ENCODE measurements around the gene MAP3K1.
"Not testable (repeated sequence)": the region's sequence is repeated elsewhere in the genome, so short reads cannot be mapped to it uniquely, and the experiment has no call there.

The MAP3K1 gene

DNA sequence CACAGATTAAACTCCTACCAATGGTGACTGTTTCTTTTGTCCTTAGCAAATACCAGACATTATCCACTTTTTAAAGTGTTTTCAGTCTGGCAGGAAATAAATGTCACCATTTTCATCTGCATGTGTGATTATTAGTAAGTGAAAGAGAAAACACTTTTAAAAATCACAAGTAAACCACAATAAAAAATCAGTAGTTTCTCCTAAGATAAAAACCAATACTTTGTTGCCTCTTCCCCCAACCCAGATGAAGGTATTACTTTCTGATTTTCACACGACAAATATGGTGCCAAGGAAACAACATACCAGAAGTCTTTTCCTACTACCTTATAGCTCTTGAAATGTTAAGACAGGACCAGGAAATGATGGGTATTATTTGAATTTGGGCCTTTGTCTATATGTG is 11.5 kb upstream of the MAP3K1 start:
- no peaks in the 10 kb centered on the region for H3K36me3 Mint-ChIP-seq
- no peaks in the 10 kb centered on the region for H3K9me3 Mint-ChIP-seq
- no peak for ATAC-seq (ENCODE audit: low read depth)
- no peak for DNase-seq (ENCODE audit: low spot score in 2 of 2)
- no peak overlapping the region for H3K27ac Mint-ChIP-seq
- H3K27me3 Mint-ChIP-seq, result no peaks in the 10 kb centered on the region
- peaks cover 7% of the 10 kb centered on the region for H3K4me1 Mint-ChIP-seq
- no peak overlapping the region for H3K4me3 Mint-ChIP-seq

DNA sequence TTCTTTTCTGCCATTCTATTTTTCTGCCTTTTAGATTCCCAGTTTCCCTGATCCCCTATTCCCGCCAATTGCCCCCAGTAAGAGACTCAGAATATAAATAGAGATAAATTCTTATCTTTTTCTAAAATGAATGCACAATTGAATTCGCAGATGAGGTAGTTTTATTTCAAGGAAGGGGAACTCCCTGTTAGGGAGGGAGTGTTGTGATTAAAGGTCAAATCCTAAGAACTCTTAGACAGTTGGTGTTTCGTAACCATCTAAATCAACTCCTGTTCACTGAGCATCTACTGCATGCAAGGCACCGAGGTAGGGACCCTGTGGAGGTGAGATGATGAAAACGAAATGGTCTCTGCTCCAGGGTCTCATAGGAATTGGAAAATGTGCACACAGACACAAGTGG is 7.7 kb upstream of the MAP3K1 start:
- Mint-ChIP-seq H3K36me3 (no peaks in the 10 kb centered on the region), H3K4me3 (no peak overlapping the region)

DNA sequence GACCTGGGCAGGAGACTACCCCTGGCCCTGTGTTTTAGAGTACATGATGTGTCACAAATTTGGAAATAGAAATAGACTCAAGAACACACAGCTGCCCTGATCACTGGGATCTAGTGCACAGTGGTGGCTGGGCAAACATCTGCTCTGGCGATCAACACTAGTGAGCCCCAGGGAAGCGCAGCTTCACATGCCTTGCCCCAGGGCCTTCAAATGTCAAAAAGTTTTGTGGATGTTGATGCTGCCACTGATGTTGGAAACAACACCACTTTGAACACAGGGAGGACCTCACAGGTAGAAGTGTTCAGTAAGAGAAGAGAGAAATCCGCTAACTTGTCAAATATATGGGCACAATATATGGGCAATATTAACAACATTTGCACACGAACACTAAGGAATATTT is 7.1 kb upstream of the MAP3K1 start:
- no peak for DNase-seq (ENCODE audit: low spot score in 2 of 2)
- Mint-ChIP-seq H3K9me3 (peaks cover 3% of the 10 kb centered on the region), H3K4me1 (peaks cover 17% of the 10 kb centered on the region), H3K36me3 (no peaks in the 10 kb centered on the region), H3K27me3 (no peaks in the 10 kb centered on the region), H3K27ac (no peak overlapping the region), H3K4me3 (no peak overlapping the region)
- no peak for ATAC-seq (ENCODE audit: low read depth)

More for the DNA sequence above, 7.7 kb upstream of the MAP3K1 start:
- DNase-seq (ENCODE audit: low spot score in 2 of 2) (no peak), ATAC-seq (ENCODE audit: low read depth) (no peak)
- peak overlapping the region; percentile 12 for H3K27ac Mint-ChIP-seq
- H3K9me3 Mint-ChIP-seq, result peaks cover 3% of the 10 kb centered on the region
- H3K27me3 Mint-ChIP-seq, result no peaks in the 10 kb centered on the region
- peaks cover 13% of the 10 kb centered on the region for H3K4me1 Mint-ChIP-seq

DNA sequence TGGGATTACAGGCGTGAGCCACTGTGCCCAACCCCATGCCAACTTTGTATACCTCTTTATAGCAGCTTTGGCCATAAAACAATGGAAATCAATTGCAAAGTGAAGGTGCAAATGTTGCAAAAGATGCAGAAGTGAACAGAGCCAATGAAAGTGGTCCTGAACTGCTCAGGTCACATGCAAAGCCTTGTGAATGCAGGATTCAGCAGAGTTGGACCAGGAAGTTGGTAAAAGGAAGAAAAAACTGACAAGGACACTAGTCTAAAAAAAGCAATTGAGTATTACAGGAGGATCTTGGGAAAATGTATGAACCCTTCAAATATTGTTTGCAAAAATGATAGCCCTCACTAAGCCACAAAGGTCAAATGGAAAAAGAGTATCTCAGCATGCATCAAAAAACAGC is 4.5 kb upstream of the MAP3K1 start:
- Mint-ChIP-seq H3K27me3 (no peaks in the 10 kb centered on the region), H3K36me3 (no peaks in the 10 kb centered on the region), H3K4me1 (peaks cover 26% of the 10 kb centered on the region), H3K27ac (no peak overlapping the region), H3K9me3 (peaks cover 3% of the 10 kb centered on the region), H3K4me3 (no peak overlapping the region)
- DNase-seq (ENCODE audit: low spot score in 2 of 2) (no peak), ATAC-seq (ENCODE audit: low read depth) (no peak)

DNA sequence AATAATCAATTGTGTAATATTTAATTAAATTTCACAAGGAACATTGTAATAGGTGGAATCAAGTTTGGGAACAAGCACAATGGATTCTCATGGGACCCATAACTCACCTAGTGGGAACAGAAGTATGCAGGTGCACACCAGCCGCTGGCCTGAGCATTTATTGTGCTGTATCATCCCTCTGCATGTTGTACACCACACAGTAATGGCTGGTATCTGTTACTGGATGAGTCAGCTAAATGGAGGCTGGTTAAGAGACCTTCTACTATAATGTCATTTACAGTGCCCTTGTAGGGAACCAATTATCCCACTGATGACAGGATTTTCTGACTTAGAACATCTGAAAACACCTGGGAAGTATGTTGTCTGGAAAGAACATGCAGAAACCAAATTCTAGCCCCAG is 3.2 kb upstream of the MAP3K1 start:
- DNase-seq (ENCODE audit: low spot score in 2 of 2), result no peak
- no peak overlapping the region for H3K27ac Mint-ChIP-seq
- no peaks in the 10 kb centered on the region for H3K27me3 Mint-ChIP-seq
- peaks cover 1% of the 10 kb centered on the region for H3K36me3 Mint-ChIP-seq
- H3K9me3 Mint-ChIP-seq, result peaks cover 3% of the 10 kb centered on the region
- H3K4me3 Mint-ChIP-seq, result no peak overlapping the region
- ATAC-seq (ENCODE audit: low read depth), result no peak
- peaks cover 26% of the 10 kb centered on the region for H3K4me1 Mint-ChIP-seq

DNA sequence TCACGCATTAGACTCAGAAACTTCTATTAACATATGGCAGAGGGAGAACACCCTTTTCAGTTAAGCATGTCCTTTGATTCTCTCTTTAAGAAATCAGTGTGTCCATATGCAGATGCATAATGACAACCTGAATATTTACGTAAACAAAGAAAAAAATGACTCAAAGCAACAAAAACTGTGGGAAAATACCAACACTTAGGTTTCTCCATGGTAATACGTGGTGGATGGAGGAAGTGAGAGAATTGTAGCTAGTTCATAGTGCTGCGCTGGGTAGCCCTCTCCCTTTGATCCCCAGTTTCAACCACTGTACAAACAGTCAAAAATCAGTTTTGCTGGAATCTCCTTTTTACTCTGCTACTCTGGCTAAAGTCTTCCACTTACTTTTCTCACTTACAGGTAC is 2.0 kb upstream of the MAP3K1 start:
- DNase-seq (ENCODE audit: low spot score in 2 of 2), result no peak
- Mint-ChIP-seq H3K9me3 (peaks cover 3% of the 10 kb centered on the region), H3K27me3 (no peaks in the 10 kb centered on the region), H3K4me1 (peaks cover 26% of the 10 kb centered on the region), H3K27ac (peak overlapping the region; percentile 98), H3K36me3 (peaks cover 4% of the 10 kb centered on the region), H3K4me3 (peak overlapping the region; percentile 18)
- no peak for ATAC-seq (ENCODE audit: low read depth)

DNA sequence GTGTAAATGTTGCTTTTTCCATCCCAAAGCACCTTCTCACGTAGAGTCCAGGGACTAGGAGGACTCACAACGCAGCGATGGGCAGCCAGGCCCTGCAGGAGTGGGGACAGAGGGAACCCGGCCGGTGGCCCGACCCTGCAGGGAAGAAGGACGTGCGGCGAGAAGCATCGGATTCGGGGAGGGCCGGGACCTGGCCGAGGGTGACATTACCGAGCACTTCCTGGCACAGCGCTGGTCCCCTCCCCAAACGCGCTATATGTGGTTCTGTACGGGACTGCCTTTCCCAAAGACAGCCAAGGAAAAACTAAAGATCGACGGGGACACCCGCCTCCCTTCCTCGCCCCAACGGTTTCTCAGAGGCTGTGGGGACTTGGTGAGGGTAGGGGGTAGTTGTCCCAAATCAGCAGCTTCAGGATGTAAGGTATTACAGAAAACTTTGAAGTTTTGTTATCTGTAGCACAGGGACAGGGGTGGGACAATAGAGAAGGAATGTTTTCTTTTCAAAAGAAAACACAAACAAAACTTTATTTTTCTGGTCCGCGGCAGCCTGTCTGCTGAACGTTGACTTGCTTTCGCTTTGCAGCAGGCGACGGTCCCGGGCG is 887 bp upstream of the MAP3K1 start:
- ATAC-seq (ENCODE audit: low read depth) (peak; percentile 3), DNase-seq (ENCODE audit: low spot score in 2 of 2) (peak in 1 of 2 donors; percentile 42)
- Mint-ChIP-seq H3K27me3 (no peaks in the 10 kb centered on the region), H3K9me3 (no peaks in the 10 kb centered on the region), H3K27ac (peak overlapping the region; percentile 98), H3K36me3 (peaks cover 4% of the 10 kb centered on the region), H3K4me1 (peaks cover 33% of the 10 kb centered on the region), H3K4me3 (peak overlapping the region; percentile 90)

DNA sequence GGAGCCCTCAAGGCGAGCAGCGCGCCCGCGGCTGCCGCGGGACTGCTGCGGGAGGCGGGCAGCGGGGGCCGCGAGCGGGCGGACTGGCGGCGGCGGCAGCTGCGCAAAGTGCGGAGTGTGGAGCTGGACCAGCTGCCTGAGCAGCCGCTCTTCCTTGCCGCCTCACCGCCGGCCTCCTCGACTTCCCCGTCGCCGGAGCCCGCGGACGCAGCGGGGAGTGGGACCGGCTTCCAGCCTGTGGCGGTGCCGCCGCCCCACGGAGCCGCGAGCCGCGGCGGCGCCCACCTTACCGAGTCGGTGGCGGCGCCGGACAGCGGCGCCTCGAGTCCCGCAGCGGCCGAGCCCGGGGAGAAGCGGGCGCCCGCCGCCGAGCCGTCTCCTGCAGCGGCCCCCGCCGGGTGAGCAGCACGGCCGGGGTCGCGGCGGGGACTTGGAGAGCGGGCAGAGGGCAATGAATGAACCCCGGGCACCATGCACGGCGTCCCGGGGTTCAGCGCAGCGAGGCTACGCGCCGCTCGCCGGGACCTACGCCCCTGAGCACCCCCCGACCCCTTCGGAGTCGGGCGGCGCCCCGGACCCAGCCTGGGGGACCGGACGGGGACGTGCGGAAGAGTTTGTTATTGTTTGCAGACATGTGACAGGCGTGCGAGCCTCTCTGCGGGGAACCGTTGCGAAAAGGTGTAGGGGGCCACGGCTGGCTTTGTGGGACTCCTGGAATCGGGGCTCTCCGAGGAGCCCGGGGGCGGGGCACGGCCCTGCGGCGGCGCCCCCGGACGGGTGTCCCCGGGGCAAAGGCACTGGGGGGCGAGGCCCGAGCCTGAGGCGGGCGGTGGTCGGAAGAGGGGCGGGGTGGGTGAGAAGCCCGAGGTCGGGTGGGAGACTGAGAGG is 553 bp downstream of the MAP3K1 start:
- Mint-ChIP-seq H3K9me3 (no peaks in the 10 kb centered on the region), H3K4me1 (peaks cover 41% of the 10 kb centered on the region)

DNA sequence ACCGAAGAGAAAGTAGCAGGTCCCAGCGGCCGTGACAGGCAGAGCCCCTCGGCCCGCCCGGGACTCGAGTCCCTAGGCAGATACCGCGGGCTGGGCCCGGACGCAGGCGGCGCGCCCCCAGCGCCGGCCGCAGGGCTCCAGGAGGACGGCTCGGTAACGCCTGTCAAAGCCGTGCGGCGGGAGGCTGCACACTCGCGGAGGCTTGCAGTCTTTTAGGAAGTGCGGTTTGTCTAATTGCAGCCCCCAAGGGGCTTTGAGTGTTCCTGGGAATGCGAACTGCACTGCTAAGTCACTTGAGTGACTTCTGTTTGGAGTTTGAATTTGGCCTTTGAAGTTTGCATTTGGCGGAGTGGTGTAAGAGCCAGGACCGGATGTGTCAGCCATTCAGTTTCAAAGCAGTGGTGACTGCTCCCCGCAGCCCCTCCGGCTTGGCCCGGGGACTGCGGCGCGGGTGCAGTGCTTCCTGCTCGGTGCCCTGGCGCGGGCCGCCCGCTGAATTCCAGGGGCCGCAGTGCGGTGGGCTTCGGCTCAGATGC is 1.3 kb downstream of the MAP3K1 start:
- H3K27me3 Mint-ChIP-seq, result no peaks in the 10 kb centered on the region
- peak; percentile 18 for ATAC-seq (ENCODE audit: low read depth)

More for the DNA sequence above, 553 bp downstream of the MAP3K1 start:
- no peaks in the 10 kb centered on the region for H3K27me3 Mint-ChIP-seq
- ATAC-seq (ENCODE audit: low read depth), result peak; percentile 10
- H3K4me3 Mint-ChIP-seq, result peak overlapping the region; percentile 97
- peak overlapping the region; percentile 98 for H3K27ac Mint-ChIP-seq
- H3K36me3 Mint-ChIP-seq, result peaks cover 9% of the 10 kb centered on the region
- DNase-seq (ENCODE audit: low spot score in 2 of 2), result peak; percentile 44 to 58

DNA sequence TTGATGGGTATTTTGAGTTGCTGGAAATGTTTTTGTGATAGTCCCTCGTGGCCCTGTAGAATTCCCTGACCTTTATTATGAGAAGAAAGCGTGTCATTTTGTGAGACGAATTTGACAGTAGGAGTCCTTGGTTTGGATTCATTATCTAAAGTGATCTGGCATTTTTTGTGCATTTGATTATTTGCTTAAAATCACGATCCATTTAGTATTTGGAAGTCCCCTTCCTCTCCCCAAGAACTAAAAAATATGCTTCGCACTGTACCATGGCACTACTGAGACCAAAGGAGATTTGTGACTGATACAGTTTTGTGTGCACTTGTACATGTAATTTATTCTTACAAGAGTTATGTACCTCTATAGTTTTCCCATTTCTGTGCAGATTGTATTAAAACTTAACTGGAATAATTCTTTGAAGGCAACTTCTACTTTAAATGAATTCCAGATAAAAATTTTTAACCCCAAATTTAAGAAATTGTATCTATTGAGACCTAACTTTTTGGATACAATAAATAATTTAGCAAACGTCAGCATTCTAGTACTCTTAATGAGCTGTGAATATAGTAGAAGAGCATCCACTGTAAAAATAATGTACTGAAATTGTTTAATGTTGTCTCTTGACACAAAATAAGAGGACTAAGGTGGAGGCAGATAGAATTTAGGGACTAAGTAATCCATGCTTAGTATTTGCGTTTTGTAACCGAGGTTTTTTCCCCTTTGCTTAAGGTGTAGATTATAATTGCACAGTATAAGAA is 2.1 kb downstream of the MAP3K1 start:
- H3K9me3 Mint-ChIP-seq, result no peaks in the 10 kb centered on the region
- H3K27me3 Mint-ChIP-seq, result no peaks in the 10 kb centered on the region
- peak overlapping the region; percentile 98 for H3K27ac Mint-ChIP-seq
- ATAC-seq (ENCODE audit: low read depth) (no peak), DNase-seq (ENCODE audit: low spot score in 2 of 2) (no peak)
- H3K4me3 Mint-ChIP-seq, result peak overlapping the region; percentile 97
- H3K4me1 Mint-ChIP-seq, result peaks cover 40% of the 10 kb centered on the region
- peaks cover 15% of the 10 kb centered on the region for H3K36me3 Mint-ChIP-seq

More for the DNA sequence above, 1.3 kb downstream of the MAP3K1 start:
- peak; percentile 48 to 67 for DNase-seq (ENCODE audit: low spot score in 2 of 2)
- Mint-ChIP-seq H3K4me3 (peak overlapping the region; percentile 97), H3K27ac (peak overlapping the region; percentile 98), H3K4me1 (peaks cover 44% of the 10 kb centered on the region), H3K36me3 (peaks cover 13% of the 10 kb centered on the region), H3K9me3 (no peaks in the 10 kb centered on the region)

DNA sequence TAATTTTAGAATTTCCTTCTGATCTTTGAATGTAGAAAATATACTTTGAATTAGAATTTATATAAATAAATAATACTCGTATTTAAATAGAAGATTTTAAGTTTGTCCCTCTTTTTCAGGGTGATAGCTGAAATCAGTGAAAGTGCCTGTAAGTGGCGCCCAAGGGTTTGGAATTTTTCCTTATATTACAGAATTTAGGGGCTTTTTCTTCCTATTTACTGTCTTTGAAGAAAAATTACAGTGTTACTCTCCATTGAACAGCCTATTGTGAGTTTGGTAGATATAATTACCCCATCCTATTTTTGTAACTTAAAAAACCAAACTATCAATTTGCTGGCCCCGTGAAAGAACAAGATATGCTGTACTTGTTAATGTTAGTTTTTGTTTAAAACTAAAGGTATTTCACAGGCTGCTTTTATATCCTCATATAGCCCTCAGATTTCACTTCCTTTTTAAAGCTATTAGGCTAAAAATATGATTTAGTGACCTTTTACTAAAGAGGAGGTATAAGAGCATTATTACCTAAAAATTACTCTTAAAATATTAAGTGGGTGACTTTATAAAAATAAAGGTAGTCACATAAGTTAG is 3.2 kb downstream of the MAP3K1 start:
- DNase-seq (ENCODE audit: low spot score in 2 of 2), result no peak
- Mint-ChIP-seq H3K36me3 (peaks cover 24% of the 10 kb centered on the region), H3K9me3 (no peaks in the 10 kb centered on the region), H3K27me3 (no peaks in the 10 kb centered on the region), H3K27ac (peak overlapping the region; percentile 98), H3K4me3 (peak overlapping the region; percentile 90), H3K4me1 (peaks cover 44% of the 10 kb centered on the region)
- no peak for ATAC-seq (ENCODE audit: low read depth)

DNA sequence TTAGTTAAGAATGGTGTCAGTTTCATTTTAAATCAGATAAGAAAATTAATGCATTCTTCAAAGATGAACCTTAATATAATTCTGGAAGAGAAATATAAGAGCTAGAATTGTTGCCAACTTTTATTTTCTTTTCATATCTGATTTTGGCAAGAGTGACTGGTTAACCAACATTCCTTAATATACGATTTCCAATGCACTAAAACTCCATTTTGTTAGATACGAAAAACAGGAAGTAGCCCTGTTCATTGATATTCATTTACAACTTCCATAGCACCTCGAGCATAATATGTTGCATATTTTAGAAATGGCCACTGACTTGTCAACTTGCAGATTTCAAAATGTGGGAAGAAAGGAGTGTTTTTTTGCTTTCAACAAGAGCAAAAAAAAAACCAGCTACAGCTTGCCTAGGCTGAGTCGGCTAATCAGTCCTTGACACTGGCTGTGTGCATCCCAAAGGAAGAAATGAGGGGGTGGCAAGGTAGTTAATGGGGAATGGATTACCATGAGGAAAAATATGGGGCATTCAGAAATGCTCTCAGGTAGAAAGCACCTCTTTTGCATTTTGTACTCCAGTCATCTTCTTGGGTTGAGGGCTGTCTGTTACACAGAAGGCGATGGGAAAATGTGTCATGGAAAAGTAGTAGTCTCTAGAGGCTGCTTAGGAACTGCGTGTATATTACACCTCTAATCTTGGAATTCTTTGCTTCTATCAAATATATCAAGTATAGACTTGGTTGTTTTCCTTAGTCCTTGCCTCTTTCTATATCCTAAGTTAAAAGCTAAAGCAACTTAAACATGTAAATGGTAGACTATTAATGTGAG is 3.9 kb downstream of the MAP3K1 start:
- Mint-ChIP-seq H3K27ac (peak overlapping the region; percentile 98), H3K36me3 (peaks cover 25% of the 10 kb centered on the region), H3K4me1 (peaks cover 41% of the 10 kb centered on the region), H3K4me3 (peak overlapping the region; percentile 90), H3K9me3 (no peaks in the 10 kb centered on the region), H3K27me3 (no peaks in the 10 kb centered on the region)
- ATAC-seq (ENCODE audit: low read depth), result no peak
- DNase-seq (ENCODE audit: low spot score in 2 of 2), result no peak

DNA sequence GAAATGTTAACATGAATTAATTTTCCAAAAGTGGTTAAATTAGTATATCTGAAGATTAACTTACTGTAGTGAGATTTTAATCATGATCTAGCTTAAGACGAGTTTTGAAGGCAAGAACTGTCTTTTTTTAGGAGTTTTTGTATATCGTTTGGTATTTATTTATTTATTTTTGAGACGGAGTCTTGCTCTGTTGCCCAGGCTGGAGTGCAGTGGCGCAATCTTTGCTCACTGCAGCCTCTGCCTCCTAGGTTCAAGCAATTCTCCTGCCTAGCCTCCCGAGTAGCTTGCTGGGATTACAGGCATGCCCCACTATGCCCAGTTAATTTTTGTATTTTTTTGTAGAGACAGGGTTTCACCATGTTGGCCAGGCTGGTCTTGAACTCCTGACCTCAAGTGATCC is 6.5 kb downstream of the MAP3K1 start:
- not testable (repeated sequence) for H3K4me3 Mint-ChIP-seq; H3K27me3 Mint-ChIP-seq; DNase-seq (ENCODE audit: low spot score in 2 of 2); H3K9me3 Mint-ChIP-seq; ATAC-seq (ENCODE audit: low read depth)
- Mint-ChIP-seq H3K36me3 (peaks cover 31% of the 10 kb centered on the region), H3K27ac (peak overlapping the region; percentile 92), H3K4me1 (peaks cover 61% of the 10 kb centered on the region)
